ENCODE measurements around the gene VWA2.

Gene VWA2

GRCh38 chr10:114250236-114250635 lies 11.2 kb downstream of the VWA2 start:
- DNase-seq, result peak; percentile 7

GRCh38 chr10:114250716-114251115 lies 11.7 kb downstream of the VWA2 start:
- no peak for DNase-seq

GRCh38 chr10:114252092-114252491 lies 13.0 kb downstream of the VWA2 start:
- no peak for DNase-seq

GRCh38 chr10:114252883-114253282 lies 13.8 kb downstream of the VWA2 start:
- DNase-seq, result no peak

GRCh38 chr10:114255227-114255626 lies 16.2 kb downstream of the VWA2 start:
- DNase-seq, result no peak

- no peak for DNase-seq
Measured at GRCh38 chr10:114256008-114256765, 17.1 kb downstream of the VWA2 start.

- no peak for DNase-seq
Measured at GRCh38 chr10:114256822-114257221, 17.8 kb downstream of the VWA2 start.

GRCh38 chr10:114257498-114257897 lies 18.4 kb downstream of the VWA2 start:
- DNase-seq, result no peak

GRCh38 chr10:114258274-114258840 lies 19.3 kb downstream of the VWA2 start:
- DNase-seq, result no peak

- DNase-seq, result no peak
Measured at GRCh38 chr10:114259824-114260223, 20.8 kb downstream of the VWA2 start.

GRCh38 chr10:114260366-114260765 lies 21.3 kb downstream of the VWA2 start:
- no peak for DNase-seq

GRCh38 chr10:114261076-114261475 lies 22.0 kb downstream of the VWA2 start:
- DNase-seq, result no peak

- DNase-seq, result no peak
Measured at GRCh38 chr10:114262496-114262895, 23.4 kb downstream of the VWA2 start.

GRCh38 chr10:114265392-114266053 lies 26.5 kb downstream of the VWA2 start:
- DNase-seq, result no peak

- peak; percentile 68 for DNase-seq
Measured at GRCh38 chr10:114266521-114266920, 27.5 kb downstream of the VWA2 start.

- DNase-seq, result peak; percentile 36
Measured at GRCh38 chr10:114271075-114271778, 32.2 kb downstream of the VWA2 start.

GRCh38 chr10:114271779-114272167 lies 32.7 kb downstream of the VWA2 start:
- no peak for DNase-seq

GRCh38 chr10:114272696-114273095 lies 33.6 kb downstream of the VWA2 start:
- DNase-seq, result no peak

GRCh38 chr10:114273910-114274309 lies 34.9 kb downstream of the VWA2 start:
- no peak for DNase-seq

GRCh38 chr10:114274616-114275453 lies 35.8 kb downstream of the VWA2 start:
- DNase-seq, result no peak

- no peak for DNase-seq
Measured at GRCh38 chr10:114276066-114276465, 37.0 kb downstream of the VWA2 start.

GRCh38 chr10:114276671-114277070 lies 37.6 kb downstream of the VWA2 start:
- DNase-seq, result no peak

Data from DMS79 treated with DMSO at 0.1 percent for 48 hours (cell line).